SH-SY5Y (cell line): ENCODE results near the gene IL5.

ENCODE experiments used
- GATA2 ChIP-seq: IDR thresholded peaks from 2 replicates; pipeline ENCODE4 v1.6.1; 2011; ENCODE audit warnings: mild to moderate bottlenecking, low read depth, low read length
- GATA3 ChIP-seq: IDR thresholded peaks from 2 replicates; pipeline ENCODE4 v1.6.1; 2011; ENCODE audit warnings: low read depth, mild to moderate bottlenecking, low read length, moderate library complexity

GRCh38 chr5:132576123-132576522, 32.8 kb upstream of the IL5 start:
- TF ChIP-seq GATA2 (no peak), GATA3 (no peak)
